Brain microvascular endothelial cell (primary cell): ENCODE results near the gene USP3.
"Not testable (repeated sequence)": the region's sequence is repeated elsewhere in the genome, so short reads cannot be mapped to it uniquely, and the experiment has no call there.

ENCODE experiments used
- DNase-seq: peaks from one replicate; pipeline ENCODE4 v3.0.0-alpha.2; 2020
- H3K27ac ChIP-seq: fragments of 250-450 bp; sonication (Bioruptor Pico); 2 replicates; pipeline ENCODE4 v1.5.1; 2020; ENCODE audit warnings: mild to moderate bottlenecking, moderate library complexity
- H3K27me3 ChIP-seq: fragments of 250-450 bp; sonication (Bioruptor Pico); replicated peaks from 2 replicates; pipeline ENCODE4 v1.5.1; 2020; ENCODE audit warnings: mild to moderate bottlenecking
- H3K36me3 ChIP-seq: fragments of 250-450 bp; sonication (Bioruptor Pico); replicated peaks from 2 replicates; pipeline ENCODE4 v1.5.1; 2020; ENCODE audit warnings: mild to moderate bottlenecking
- H3K4me3 ChIP-seq: 2 replicates; pipeline ENCODE4 v1.5.1; 2011; ENCODE audit warnings: low read depth, mild to moderate bottlenecking, control low read depth, low read length, moderate library complexity
- in situ Hi-C: cut with HindIII; loops from 2 replicates; pipeline ENCODE4 v1.10.0; 2017; ENCODE audit warnings: low sequenced_read_pairs, low pct_ligation_motif_present
- TF ChIP-seq, protein P1 (sequence below): IDR thresholded peaks from 2 replicates; pipeline ENCODE4 v1.5.1; 2011; ENCODE audit warnings: low read depth, mild to moderate bottlenecking, moderate library complexity, low read length, control low read depth, inconsistent platforms; ENCODE audit errors: missing control alignments

Gene USP3

DNA sequence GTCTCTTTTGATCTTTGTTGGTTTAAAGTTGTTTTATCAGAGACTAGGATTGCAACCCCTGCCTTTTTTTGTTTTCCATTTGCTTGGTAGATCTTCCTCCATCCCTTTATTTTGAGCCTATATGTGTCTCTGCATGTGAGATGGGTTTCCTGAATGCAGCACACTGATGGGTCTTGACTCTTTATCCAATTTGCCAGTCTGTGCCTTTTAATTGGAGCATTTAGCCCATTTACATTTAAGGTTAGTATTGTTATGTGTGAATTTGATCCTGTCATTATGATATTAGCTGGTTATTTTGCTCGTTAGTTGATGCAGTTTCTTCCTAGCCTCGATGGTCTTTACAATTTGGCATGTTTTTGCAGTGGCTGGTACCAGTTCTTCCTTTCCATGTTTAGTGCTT lies 116.4 kb downstream of the USP3 start:
- H3K27ac ChIP-seq, DNase-seq, in situ Hi-C loops, H3K27me3 ChIP-seq, H3K4me3 ChIP-seq: not testable (repeated sequence)
- peaks cover 24% of the 10 kb centered on the region for H3K36me3 ChIP-seq

DNA sequence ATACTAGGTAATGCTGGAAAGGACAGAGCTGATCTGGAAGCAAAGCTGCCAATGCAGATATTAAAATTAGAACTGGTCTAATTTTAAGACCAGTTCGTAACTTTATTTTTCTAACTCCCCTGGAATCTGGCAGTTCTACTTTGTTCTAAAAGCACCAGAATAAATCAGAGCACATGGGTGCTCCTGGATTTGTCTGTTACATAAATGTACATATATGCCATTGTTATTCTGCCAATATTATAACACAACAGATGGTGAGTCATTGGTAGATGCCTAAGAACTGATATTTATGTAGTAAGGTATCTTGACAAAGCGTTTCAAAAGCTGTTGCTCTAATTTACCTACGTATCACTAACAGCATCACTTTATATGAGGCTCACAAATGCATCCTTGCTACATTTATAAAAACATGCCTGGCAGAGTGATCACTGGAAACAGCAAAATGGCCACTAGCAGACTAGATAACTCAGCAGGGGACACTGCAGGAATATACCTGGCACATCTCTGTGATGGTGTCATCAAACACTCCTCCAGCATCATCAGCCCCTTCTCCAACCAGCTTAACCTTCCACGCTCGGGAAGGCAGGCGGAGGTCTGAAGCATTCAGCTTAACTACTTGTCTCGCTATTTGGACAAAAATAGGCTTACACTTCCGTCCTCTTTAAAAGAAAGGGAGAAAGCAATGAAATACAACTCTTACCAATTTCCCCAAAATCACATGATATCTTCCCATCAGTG lies 119.0 kb downstream of the USP3 start:
- H3K4me3 ChIP-seq: no peak overlapping the region
- TF ChIP-seq, protein P1, sequence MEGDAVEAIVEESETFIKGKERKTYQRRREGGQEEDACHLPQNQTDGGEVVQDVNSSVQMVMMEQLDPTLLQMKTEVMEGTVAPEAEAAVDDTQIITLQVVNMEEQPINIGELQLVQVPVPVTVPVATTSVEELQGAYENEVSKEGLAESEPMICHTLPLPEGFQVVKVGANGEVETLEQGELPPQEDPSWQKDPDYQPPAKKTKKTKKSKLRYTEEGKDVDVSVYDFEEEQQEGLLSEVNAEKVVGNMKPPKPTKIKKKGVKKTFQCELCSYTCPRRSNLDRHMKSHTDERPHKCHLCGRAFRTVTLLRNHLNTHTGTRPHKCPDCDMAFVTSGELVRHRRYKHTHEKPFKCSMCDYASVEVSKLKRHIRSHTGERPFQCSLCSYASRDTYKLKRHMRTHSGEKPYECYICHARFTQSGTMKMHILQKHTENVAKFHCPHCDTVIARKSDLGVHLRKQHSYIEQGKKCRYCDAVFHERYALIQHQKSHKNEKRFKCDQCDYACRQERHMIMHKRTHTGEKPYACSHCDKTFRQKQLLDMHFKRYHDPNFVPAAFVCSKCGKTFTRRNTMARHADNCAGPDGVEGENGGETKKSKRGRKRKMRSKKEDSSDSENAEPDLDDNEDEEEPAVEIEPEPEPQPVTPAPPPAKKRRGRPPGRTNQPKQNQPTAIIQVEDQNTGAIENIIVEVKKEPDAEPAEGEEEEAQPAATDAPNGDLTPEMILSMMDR: no peak
- in situ Hi-C loops: no loop called here
- no peak overlapping the region for H3K27ac ChIP-seq
- DNase-seq: no peak
- H3K27me3 ChIP-seq: no peaks in the 10 kb centered on the region
- peaks cover 37% of the 10 kb centered on the region for H3K36me3 ChIP-seq

DNA sequence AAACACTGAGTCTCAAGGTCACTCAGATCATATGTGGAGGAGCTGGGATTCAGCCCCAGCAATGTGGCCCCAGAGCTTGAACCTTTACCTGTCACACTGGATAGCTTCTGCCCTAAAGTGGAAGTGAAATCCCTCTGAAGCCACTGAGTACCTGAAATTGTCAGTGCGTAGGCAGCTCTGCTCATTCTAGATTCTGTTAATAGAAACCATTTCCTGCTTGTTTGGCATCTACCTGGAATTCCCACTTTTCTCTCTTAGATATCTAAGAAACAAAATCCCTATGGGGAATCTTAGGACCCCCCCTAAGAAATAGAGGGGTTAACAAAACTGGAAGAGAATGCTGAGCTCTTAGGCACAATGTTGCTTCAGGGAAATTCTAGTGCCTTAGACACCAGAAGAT lies 122.6 kb downstream of the USP3 start:
- no peak overlapping the region for H3K27ac ChIP-seq
- H3K36me3 ChIP-seq: peaks cover 40% of the 10 kb centered on the region
- no peak for DNase-seq
- in situ Hi-C loops: no loop called here
- no peaks in the 10 kb centered on the region for H3K27me3 ChIP-seq
- H3K4me3 ChIP-seq: no peak overlapping the region
- TF ChIP-seq, protein P1: no peak

DNA sequence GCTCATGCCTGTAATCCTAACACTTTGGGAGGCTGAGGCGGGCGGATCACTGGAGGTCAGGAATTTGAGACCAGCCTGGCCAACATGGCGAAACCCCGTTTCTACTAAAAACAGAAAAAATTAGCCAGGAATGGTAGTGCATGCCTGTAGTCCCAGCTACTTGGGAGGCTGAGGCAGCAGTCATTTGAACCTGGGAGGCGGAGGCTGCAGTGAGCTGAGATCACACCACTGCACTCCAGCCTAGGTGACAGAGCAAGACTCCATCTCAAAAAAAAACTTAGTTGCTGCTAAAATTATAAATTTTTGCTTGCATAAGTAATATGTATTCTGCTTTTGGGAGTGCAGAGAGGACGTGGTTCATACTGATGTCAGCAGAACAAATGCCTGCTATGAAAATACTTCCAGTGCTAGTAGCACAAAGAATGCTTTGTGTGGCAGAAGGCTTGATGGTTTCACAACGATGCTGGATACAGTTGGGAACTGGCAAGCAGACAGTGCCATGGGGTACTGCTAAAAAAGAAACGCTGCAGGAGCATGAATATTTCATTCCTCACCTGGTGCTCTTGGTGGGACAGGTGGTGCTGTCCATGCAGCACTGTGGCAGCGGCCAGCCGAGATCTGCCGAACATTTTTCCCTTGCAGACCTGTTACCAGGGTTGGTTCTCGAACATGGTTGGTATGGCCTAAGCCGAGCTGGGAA lies 123.9 kb downstream of the USP3 start:
- peaks cover 41% of the 10 kb centered on the region for H3K36me3 ChIP-seq
- no peak for DNase-seq

DNA sequence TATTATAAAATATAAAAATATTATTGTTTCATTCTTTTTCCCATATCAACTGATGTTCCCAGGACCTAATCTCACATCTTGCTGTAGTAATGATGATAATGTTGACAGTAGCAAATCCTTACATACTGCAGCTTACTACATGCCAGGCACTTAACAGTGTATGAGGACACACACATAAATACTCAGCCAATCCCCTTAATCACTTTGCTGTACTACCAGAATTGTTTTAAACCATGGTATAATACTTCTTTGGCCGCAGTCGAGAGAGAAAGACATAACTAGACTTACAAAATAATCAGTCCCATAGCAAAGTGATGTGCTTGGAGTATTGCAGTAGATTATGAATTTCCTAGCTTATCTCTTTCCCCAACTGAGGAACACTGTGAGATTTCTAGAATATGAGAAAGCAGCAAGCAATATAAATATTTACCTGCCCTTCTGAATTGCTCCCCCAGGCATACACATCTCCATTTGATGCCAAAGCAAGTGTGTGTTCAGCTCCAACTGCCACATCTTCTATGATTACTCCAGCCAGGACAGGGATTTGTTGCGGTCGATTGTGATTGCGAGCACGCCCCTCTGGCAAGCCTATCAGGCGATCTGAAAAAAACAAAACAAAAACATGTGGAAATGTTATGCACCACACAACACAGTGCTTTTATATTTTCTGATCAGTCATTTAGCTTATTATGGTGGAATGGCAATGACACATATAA lies 125.8 kb downstream of the USP3 start:
- TF ChIP-seq, protein P1: no peak
- H3K27me3 ChIP-seq: no peaks in the 10 kb centered on the region
- in situ Hi-C loops: no loop called here
- H3K4me3 ChIP-seq: no peak overlapping the region
- no peak overlapping the region for H3K27ac ChIP-seq
- H3K36me3 ChIP-seq: peaks cover 42% of the 10 kb centered on the region
- no peak for DNase-seq

More for the DNA sequence above, 123.9 kb downstream of the USP3 start:
- Histone ChIP-seq H3K27ac (no peak overlapping the region), H3K27me3 (no peaks in the 10 kb centered on the region), H3K4me3 (no peak overlapping the region)
- TF ChIP-seq, protein P1: no peak
- in situ Hi-C loops: no loop called here

DNA sequence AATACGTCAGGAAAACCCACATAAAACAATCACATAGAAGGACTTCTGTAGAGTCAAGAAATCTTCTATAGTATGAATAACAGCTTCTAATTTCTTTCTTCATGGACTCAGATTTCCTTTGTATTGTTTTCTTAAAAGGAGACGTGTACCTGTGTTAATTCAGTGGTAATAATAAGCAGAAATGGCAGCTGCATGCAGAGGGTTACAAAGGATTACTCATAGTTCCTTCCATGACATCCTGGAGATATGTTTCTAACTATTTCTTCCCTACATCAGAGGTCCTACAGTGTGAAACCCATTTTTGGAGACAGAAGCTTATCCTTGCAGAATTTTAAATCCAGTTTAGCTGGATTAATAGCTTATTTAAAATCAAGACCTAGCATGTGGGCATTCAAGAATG lies 128.9 kb downstream of the USP3 start:
- TF ChIP-seq, protein P1: no peak
- H3K36me3 ChIP-seq: peaks cover 33% of the 10 kb centered on the region
- in situ Hi-C loops: no loop called here

More for the DNA sequence above, 128.9 kb downstream of the USP3 start:
- Histone ChIP-seq H3K4me3 (no peak overlapping the region), H3K27ac (no peak overlapping the region), H3K27me3 (no peaks in the 10 kb centered on the region)
- no peak for DNase-seq
